Sigmoid colon (tissue), 4 donors: ENCODE measurements around the gene SLC7A5.

Experiments used
- EP300 ChIP-seq, 4 donors: sonication (generic); formaldehyde crosslinking; IDR thresholded peaks; one replicate each; pipeline ENCODE4 v1.6.1; 2017; ENCODE audit warnings: antibody characterized with exemption in 4 of 4
- POLR2A ChIP-seq, 2 donors: fragments of 450-650 bp; IDR thresholded peaks; one replicate each; pipeline ENCODE4 v1.6.1; 2016; ENCODE audit warnings: antibody characterized with exemption in 2 of 2, mild to moderate bottlenecking in 2 of 2, moderate library complexity in 2 of 2
- POLR2AphosphoS5 ChIP-seq, 4 donors: sonication (generic); formaldehyde crosslinking; IDR thresholded peaks; one replicate each; pipeline ENCODE4 v1.6.1; 2017; ENCODE audit warnings: antibody characterized with exemption in 4 of 4
- TF ChIP-seq, protein P1 (sequence below), 4 experiments: fragments of 450-650 bp in 3 of 4; fragments of 200-600 bp in 1 of 4; IDR thresholded peaks; one replicate each; pipeline ENCODE4 v1.5.1; 2016 to 2019; ENCODE audit warnings: antibody characterized with exemption in 4 of 4, mild to moderate bottlenecking in 3 of 4, moderate library complexity in 2 of 4

DNA sequence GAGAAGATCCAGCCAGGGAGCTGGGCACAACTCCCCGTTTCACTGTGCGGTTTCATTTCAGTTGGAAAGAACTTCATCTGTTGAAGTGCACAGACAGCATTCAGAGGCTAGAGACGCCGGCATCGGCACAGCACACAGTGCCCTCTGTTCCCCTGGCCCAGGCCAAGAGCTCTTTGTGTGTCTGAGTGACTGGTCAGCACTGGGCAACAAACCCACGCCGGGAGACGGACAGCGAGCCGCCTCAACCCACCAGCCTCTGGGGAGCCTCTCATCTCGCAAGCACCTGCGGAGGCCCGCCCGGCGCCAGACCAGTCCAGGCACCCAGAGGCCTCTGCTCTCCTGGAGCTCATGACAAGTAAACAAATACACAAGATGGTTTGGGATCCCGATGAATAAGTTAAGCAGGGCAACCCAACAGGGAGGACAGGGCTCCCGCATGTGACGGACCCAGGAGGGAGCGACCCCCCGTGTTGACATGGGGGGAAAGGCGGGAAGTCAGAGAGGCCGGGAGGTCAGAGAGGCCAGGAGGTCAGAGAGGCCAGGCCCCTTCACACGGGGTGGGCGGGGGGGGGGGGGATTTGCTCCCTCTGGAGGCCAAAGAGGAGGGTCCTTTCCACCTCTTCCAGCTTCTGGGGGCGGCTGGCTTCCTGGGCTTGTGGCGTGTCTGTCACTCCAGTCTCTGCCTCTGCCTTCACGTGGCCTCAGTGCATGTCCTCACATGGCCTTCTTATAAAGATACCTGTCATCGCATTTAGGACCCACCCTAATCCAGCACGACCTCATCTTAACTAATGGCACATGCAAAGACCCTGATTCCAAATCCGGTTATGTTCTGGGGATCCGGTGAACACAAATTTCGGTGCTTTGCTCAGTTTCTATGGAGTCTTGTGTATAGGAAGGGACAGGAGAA, 77.8 kb downstream of the SLC7A5 start:
- TF ChIP-seq, protein P1, sequence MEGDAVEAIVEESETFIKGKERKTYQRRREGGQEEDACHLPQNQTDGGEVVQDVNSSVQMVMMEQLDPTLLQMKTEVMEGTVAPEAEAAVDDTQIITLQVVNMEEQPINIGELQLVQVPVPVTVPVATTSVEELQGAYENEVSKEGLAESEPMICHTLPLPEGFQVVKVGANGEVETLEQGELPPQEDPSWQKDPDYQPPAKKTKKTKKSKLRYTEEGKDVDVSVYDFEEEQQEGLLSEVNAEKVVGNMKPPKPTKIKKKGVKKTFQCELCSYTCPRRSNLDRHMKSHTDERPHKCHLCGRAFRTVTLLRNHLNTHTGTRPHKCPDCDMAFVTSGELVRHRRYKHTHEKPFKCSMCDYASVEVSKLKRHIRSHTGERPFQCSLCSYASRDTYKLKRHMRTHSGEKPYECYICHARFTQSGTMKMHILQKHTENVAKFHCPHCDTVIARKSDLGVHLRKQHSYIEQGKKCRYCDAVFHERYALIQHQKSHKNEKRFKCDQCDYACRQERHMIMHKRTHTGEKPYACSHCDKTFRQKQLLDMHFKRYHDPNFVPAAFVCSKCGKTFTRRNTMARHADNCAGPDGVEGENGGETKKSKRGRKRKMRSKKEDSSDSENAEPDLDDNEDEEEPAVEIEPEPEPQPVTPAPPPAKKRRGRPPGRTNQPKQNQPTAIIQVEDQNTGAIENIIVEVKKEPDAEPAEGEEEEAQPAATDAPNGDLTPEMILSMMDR (IDR thresholded peaks at IDR 0.05), result no peak
- TF ChIP-seq POLR2A (IDR thresholded peaks at IDR 0.05), result no peak
- TF ChIP-seq POLR2AphosphoS5 (IDR thresholded peaks at IDR 0.05), result no peak
- no peak for TF ChIP-seq EP300 (IDR thresholded peaks at IDR 0.05)
